Measurements from ENCODE around the gene CRP. TPM values are rescaled to one million over a fixed set of nuclear protein-coding genes. Genes with fewer than 3 reads are reported as not detected.
"Not testable (repeated sequence)": the region's sequence is repeated elsewhere in the genome, so short reads cannot be mapped to it uniquely, and the experiment has no call there.

The CRP gene
- total RNA-seq, 1 donor from 2014 or later = not detected

DNA sequence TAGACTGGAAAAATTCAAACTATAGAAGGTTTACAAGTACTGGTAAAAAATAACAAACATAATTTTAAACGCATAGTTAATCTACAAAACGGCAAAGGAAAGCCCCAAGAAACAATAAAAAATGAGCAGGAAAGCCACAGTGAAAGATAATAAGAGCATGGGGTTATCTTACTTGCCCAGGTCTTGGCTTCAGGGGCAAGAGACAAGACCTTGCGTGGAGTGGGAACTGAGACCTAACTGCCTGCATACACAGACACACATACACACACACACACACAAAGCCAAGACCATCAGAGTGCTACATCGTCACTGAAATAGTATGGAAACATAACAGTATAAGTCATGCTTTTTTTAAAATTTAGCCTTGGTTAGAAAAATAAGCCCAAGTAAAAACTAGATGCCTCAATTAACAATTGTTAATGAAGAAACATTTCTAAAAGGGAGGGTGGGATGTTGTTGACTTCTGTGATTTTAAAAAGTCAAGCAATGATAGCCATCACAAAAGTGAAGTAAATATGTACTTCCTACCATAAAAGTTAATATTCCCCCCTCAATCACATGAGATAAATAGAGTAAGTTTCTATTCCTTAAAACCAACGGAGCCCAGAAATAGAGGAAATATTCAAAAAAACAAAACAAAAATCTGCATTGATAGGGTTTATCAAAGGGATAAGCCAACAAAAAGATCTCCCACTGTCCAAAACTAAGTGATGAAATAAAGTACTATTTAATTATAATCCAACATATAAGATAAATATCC lies 29.4 kb upstream of the CRP start:
- no peaks in the 10 kb centered on the region for H3K27me3 ChIP-seq (ENCODE audit: low read depth)
- TF ChIP-seq, protein P1, sequence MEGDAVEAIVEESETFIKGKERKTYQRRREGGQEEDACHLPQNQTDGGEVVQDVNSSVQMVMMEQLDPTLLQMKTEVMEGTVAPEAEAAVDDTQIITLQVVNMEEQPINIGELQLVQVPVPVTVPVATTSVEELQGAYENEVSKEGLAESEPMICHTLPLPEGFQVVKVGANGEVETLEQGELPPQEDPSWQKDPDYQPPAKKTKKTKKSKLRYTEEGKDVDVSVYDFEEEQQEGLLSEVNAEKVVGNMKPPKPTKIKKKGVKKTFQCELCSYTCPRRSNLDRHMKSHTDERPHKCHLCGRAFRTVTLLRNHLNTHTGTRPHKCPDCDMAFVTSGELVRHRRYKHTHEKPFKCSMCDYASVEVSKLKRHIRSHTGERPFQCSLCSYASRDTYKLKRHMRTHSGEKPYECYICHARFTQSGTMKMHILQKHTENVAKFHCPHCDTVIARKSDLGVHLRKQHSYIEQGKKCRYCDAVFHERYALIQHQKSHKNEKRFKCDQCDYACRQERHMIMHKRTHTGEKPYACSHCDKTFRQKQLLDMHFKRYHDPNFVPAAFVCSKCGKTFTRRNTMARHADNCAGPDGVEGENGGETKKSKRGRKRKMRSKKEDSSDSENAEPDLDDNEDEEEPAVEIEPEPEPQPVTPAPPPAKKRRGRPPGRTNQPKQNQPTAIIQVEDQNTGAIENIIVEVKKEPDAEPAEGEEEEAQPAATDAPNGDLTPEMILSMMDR (IDR thresholded peaks at IDR 0.05; ENCODE audit: borderline replicate concordance) = no peak
- H3K9me3 ChIP-seq (replicated peaks) = peaks cover 14% of the 10 kb centered on the region
- H3K4me3 ChIP-seq = no peak overlapping the region
- intact Hi-C loops (cut with micrococcal nuclease) = no loop called here
- DNase-seq = no peak
- no peaks in the 10 kb centered on the region for H3K36me3 ChIP-seq
- no peaks in the 10 kb centered on the region for H3K4me1 ChIP-seq
- H3K27ac ChIP-seq (replicated peaks) = no peak overlapping the region

DNA sequence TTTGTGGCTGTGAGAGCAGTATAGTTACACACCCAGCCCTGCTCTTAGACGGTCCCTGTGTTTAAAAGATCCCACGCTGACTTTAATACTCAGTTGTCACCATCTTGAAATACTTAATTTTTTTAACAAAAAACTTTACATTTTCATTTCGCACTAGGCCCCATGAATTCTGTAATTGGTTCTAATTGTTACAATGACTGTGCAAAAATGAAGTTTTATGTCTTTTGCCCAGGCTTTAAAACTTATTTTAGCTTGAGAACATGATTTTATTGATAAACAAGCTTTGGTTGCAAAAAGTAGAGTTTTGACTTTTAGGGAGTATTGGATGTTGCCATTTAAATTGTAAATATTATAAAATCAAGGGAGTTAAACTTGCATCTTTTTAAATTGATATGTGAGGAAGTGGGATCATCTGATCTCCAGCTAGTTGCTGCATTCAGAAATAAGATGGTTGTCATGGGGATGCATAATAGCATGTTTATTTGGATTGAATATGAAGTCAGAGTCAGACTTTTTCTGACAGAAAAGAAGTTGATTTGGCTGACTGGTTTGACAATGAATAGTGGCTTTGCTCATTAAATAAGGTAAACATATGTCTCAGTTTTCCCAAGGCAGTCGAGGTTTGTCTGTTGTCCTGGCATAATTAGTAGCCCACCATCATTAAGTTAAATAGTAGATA lies 23.0 kb upstream of the CRP start:
- intact Hi-C loops (cut with micrococcal nuclease) = no loop called here
- Histone ChIP-seq H3K4me1 (no peaks in the 10 kb centered on the region), H3K27me3 (ENCODE audit: low read depth) (no peaks in the 10 kb centered on the region), H3K27ac (replicated peaks) (no peak overlapping the region), H3K9me3 (replicated peaks) (peaks cover 8% of the 10 kb centered on the region), H3K4me3 (no peak overlapping the region), H3K36me3 (no peaks in the 10 kb centered on the region)
- TF ChIP-seq, protein P1 (IDR thresholded peaks at IDR 0.05; ENCODE audit: borderline replicate concordance) = no peak
- DNase-seq = no peak

DNA sequence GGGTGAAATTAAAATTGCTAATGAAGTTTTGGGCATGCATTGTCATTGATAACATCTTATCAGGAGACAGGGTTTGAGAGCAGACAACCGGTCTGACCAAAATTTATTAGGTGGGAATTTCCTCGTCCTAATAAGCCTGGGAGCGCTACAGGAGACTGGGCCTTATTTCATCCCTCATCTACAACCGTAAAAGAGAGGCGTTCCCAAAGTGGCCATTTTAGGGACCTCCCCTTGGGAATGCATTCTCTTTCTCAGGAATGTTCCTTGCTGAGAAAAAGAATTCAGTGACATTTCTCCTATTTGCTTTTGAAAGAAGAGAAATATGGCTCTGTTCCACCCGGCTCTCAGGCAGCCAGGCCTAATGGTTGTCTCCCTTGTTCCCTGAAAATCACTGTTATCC lies 8.8 kb upstream of the CRP start:
- peaks cover 43% of the 10 kb centered on the region for H3K9me3 ChIP-seq (replicated peaks)

DNA sequence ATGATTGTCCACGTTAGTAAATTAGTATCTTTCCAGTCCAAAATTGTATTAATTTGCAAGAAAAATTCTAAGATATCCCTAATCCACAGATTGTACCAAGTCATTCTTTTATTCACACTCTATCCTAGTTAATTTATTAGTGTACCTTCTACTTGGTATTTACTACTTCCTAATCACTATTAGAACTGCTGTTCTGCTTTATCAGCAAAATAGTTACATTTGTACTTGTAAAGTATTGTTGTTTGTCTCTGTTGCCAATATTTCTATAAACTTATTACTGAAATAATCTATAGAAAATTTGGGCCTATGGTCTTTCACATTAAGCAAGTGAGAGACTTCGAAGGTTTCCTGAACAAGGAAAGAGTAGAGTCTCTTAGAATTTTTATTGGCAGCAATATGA lies 5.6 kb upstream of the CRP start:
- TF ChIP-seq, protein P1 (IDR thresholded peaks at IDR 0.05; ENCODE audit: borderline replicate concordance) = no peak
- DNase-seq = no peak
- H3K4me3 ChIP-seq = no peak overlapping the region
- H3K9me3 ChIP-seq (replicated peaks) = peaks cover 45% of the 10 kb centered on the region
- no peaks in the 10 kb centered on the region for H3K36me3 ChIP-seq
- intact Hi-C loops (cut with micrococcal nuclease) = no loop called here
- no peaks in the 10 kb centered on the region for H3K27me3 ChIP-seq (ENCODE audit: low read depth)
- no peak overlapping the region for H3K27ac ChIP-seq (replicated peaks)
- H3K4me1 ChIP-seq = no peaks in the 10 kb centered on the region

More for the DNA sequence above, 8.8 kb upstream of the CRP start:
- H3K4me1 ChIP-seq; H3K27ac ChIP-seq (replicated peaks); H3K36me3 ChIP-seq; H3K27me3 ChIP-seq (ENCODE audit: low read depth); H3K4me3 ChIP-seq; intact Hi-C loops (cut with micrococcal nuclease); DNase-seq: not testable (repeated sequence)

DNA sequence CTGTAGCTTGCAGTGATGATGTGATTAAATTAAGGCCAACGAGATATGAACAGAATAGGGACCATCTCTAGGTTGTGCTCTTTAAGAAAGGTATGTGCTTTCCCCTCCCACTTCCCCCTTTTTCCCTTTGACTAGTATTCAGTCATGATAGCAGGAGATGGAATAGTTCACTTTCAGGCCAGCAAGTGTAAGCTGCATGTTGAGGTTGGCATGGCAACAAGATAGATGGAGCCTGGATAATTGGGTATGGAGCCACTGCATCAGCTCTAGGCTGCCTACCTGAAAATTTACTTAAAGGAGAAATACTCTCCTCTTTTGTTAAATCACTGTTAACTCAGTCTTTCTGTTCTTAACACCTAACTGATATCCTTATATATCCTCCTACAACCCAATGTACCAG lies 1.5 kb upstream of the CRP start:
- Histone ChIP-seq H3K36me3 (no peaks in the 10 kb centered on the region), H3K27ac (replicated peaks) (no peak overlapping the region), H3K27me3 (ENCODE audit: low read depth) (no peaks in the 10 kb centered on the region), H3K4me1 (no peaks in the 10 kb centered on the region), H3K9me3 (replicated peaks) (peaks cover 9% of the 10 kb centered on the region), H3K4me3 (no peak overlapping the region)
- intact Hi-C loops (cut with micrococcal nuclease) = no loop called here
- TF ChIP-seq, protein P1 (IDR thresholded peaks at IDR 0.05; ENCODE audit: borderline replicate concordance) = no peak
- no peak for DNase-seq

DNA sequence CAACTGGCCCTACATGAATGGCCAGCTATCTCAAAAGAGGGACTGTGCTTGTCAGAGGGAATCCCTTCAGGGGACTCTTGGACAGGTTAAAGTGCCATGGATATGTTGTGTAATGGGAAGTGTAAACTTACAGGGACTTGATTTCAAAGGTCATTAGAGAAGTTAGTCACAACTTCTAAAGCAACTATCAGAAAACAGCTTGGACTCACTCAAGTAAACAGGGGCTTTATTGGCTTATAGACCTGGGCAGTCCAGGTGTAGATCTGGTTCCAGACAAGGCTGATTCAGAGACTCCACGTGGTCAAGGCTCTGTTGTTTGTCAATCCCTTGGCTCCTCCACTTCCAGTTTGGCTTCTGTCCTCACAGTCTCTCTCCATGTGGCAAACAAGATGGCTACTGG lies 2.3 kb downstream of the CRP start:
- no peak overlapping the region for H3K4me3 ChIP-seq
- TF ChIP-seq, protein P1 (IDR thresholded peaks at IDR 0.05; ENCODE audit: borderline replicate concordance) = no peak
- H3K27me3 ChIP-seq (ENCODE audit: low read depth) = no peaks in the 10 kb centered on the region
- H3K4me1 ChIP-seq = no peaks in the 10 kb centered on the region
- H3K36me3 ChIP-seq = no peaks in the 10 kb centered on the region
- no peak for DNase-seq
- intact Hi-C loops (cut with micrococcal nuclease) = no loop called here
- H3K27ac ChIP-seq (replicated peaks) = no peak overlapping the region
- no peaks in the 10 kb centered on the region for H3K9me3 ChIP-seq (replicated peaks)

Measured in left ventricle myocardium inferior (tissue), 1 donor.